Measurements from ENCODE around the gene ACTG1. TPM values are rescaled to one million over a fixed set of nuclear protein-coding genes. Genes with fewer than 3 reads are reported as not detected.

Gene ACTG1
- total and polyA plus RNA-seq, 2 of the 13 experiments (the other 11 are each of a cell fraction or from before 2014, with no cell fraction given), result 973 to 1,138 TPM

DNA sequence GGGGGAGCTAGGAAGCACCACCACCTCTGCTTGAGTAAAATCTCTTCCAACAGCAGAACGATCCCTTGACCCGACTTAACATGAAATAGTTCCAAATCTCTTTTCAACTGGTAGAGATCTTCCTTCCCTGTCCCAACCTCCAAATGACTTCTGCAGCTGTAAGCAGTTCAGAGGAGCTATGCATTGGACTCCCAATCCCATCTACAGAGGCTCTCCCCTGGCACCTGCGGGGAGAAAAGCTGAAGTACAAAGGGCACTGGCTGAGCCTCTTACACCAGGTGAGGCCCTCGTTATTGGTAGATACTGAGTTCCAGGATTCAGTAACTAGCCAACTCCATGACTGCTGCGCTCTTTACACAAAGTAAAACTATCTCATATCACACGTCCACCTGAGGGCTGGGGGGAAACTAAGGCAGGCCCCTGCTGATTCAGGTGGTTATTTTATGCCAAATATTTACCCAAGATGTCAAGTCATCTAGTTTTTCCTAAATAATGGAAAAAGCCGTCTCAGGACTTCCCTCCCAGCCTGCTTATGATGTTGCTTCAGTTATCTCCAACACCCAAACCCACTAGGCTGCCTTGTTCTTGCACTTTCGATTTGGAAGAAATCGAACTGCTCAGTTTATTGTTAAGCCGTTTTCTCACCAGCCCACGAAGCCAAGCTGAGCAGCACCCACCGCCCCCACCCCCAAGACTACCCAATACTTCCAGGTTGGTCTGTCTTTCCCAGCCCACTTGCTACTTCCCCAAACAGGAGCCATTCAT lies 3.2 kb downstream of the ACTG1 start (continued):
- TF ChIP-seq HNRNPUL1 (IDR thresholded peaks at IDR 0.05; ENCODE audit: low read depth, low read length) (no peak), ZNF33A (CRISPR knock-in tag; IDR thresholded peaks at IDR 0.05; ENCODE audit: borderline replicate concordance) (no peak), ZNF761 (CRISPR knock-in tag; conservative IDR thresholded peaks at IDR 0.05) (0 out of 2 replicates have a peak, but pooled peaks have one; percentile 27), DNMT3B (CRISPR knock-in tag; conservative IDR thresholded peaks at IDR 0.05) (0 out of 2 replicates have a peak, but pooled peaks have one; percentile 19), ZNF678 (CRISPR knock-in tag; IDR thresholded peaks at IDR 0.05) (no peak), YEATS4 (CRISPR knock-in tag; IDR thresholded peaks at IDR 0.05; ENCODE audit: borderline replicate concordance) (peak; percentile 24; the same call in 1 of the 2 replicates), TMF1 (CRISPR knock-in tag; IDR thresholded peaks at IDR 0.05; ENCODE audit: low read depth) (0 out of 2 replicates have a peak, but pooled peaks have one; percentile 44), AGO2 (optimal IDR thresholded peaks at IDR 0.05; ENCODE audit: low read depth, low read length) (peak; percentile 28), TARDBP (CRISPR knock-in tag; IDR thresholded peaks at IDR 0.05) (peak; percentile 27; the same call in 1 of the 2 replicates), ZNF644 (CRISPR knock-in tag; IDR thresholded peaks at IDR 0.05; ENCODE audit: low read depth) (0 out of 2 replicates have a peak, but pooled peaks have one; percentile 5), ZMAT3 (CRISPR knock-in tag; conservative IDR thresholded peaks at IDR 0.05) (no peak), ZC3H4 (CRISPR knock-in tag; IDR thresholded peaks at IDR 0.05; ENCODE audit: borderline replicate concordance) (no peak; the same call in 1 of the 2 replicates), XRCC5 (optimal IDR thresholded peaks at IDR 0.05; ENCODE audit: low read length) (no peak), REPIN1 (CRISPR knock-in tag; IDR thresholded peaks at IDR 0.05; ENCODE audit: borderline replicate concordance, low read depth) (peak; percentile 26; the same call in 1 of the 2 replicates), THYN1 (CRISPR knock-in tag; IDR thresholded peaks at IDR 0.05; ENCODE audit: borderline replicate concordance, low read depth) (no peak), GTF3A (CRISPR knock-in tag; conservative IDR thresholded peaks at IDR 0.05) (peak; percentile 70; the same call in 1 of the 2 replicates)
- TF ChIP-seq, protein P1, sequence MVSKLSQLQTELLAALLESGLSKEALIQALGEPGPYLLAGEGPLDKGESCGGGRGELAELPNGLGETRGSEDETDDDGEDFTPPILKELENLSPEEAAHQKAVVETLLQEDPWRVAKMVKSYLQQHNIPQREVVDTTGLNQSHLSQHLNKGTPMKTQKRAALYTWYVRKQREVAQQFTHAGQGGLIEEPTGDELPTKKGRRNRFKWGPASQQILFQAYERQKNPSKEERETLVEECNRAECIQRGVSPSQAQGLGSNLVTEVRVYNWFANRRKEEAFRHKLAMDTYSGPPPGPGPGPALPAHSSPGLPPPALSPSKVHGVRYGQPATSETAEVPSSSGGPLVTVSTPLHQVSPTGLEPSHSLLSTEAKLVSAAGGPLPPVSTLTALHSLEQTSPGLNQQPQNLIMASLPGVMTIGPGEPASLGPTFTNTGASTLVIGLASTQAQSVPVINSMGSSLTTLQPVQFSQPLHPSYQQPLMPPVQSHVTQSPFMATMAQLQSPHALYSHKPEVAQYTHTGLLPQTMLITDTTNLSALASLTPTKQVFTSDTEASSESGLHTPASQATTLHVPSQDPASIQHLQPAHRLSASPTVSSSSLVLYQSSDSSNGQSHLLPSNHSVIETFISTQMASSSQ (IDR thresholded peaks at IDR 0.05; ENCODE audit: low read depth), result no peak
- TF ChIP-seq, protein P1 (CRISPR knock-in tag; IDR thresholded peaks at IDR 0.05; ENCODE audit: borderline replicate concordance), result no peak
- TF ChIP-seq, protein P2, sequence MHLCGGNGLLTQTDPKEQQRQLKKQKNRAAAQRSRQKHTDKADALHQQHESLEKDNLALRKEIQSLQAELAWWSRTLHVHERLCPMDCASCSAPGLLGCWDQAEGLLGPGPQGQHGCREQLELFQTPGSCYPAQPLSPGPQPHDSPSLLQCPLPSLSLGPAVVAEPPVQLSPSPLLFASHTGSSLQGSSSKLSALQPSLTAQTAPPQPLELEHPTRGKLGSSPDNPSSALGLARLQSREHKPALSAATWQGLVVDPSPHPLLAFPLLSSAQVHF (CRISPR knock-in tag; IDR thresholded peaks at IDR 0.05), result no peak
- TF ChIP-seq, protein P3, sequence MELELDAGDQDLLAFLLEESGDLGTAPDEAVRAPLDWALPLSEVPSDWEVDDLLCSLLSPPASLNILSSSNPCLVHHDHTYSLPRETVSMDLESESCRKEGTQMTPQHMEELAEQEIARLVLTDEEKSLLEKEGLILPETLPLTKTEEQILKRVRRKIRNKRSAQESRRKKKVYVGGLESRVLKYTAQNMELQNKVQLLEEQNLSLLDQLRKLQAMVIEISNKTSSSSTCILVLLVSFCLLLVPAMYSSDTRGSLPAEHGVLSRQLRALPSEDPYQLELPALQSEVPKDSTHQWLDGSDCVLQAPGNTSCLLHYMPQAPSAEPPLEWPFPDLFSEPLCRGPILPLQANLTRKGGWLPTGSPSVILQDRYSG (CRISPR knock-in tag; IDR thresholded peaks at IDR 0.05), result no peak
- TF ChIP-seq, protein P4, sequence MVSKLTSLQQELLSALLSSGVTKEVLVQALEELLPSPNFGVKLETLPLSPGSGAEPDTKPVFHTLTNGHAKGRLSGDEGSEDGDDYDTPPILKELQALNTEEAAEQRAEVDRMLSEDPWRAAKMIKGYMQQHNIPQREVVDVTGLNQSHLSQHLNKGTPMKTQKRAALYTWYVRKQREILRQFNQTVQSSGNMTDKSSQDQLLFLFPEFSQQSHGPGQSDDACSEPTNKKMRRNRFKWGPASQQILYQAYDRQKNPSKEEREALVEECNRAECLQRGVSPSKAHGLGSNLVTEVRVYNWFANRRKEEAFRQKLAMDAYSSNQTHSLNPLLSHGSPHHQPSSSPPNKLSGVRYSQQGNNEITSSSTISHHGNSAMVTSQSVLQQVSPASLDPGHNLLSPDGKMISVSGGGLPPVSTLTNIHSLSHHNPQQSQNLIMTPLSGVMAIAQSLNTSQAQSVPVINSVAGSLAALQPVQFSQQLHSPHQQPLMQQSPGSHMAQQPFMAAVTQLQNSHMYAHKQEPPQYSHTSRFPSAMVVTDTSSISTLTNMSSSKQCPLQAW (CRISPR knock-in tag; IDR thresholded peaks at IDR 0.05), result peak; percentile 15; the same call in 1 of the 2 replicates
